ENCODE measurements around the gene SEMA3G.
A peak's percentile ranks its signal among the peaks of the same experiment; 100 is the strongest.

Gene SEMA3G

GRCh38 chr3:52452126-52452525 is 7.2 kb upstream of the SEMA3G start:
- no peak for DNase-seq (ENCODE audit: low read depth)
- TF ChIP-seq, protein P1, sequence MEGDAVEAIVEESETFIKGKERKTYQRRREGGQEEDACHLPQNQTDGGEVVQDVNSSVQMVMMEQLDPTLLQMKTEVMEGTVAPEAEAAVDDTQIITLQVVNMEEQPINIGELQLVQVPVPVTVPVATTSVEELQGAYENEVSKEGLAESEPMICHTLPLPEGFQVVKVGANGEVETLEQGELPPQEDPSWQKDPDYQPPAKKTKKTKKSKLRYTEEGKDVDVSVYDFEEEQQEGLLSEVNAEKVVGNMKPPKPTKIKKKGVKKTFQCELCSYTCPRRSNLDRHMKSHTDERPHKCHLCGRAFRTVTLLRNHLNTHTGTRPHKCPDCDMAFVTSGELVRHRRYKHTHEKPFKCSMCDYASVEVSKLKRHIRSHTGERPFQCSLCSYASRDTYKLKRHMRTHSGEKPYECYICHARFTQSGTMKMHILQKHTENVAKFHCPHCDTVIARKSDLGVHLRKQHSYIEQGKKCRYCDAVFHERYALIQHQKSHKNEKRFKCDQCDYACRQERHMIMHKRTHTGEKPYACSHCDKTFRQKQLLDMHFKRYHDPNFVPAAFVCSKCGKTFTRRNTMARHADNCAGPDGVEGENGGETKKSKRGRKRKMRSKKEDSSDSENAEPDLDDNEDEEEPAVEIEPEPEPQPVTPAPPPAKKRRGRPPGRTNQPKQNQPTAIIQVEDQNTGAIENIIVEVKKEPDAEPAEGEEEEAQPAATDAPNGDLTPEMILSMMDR (IDR thresholded peaks at IDR 0.05; ENCODE audit: low read depth, low read length, missing control alignments): no peak

GRCh38 chr3:52451237-52452083 is 6.6 kb upstream of the SEMA3G start:
- H3K4me3 ChIP-seq (ENCODE audit: low read depth, low read length): no peak overlapping the region
- no peak for DNase-seq (ENCODE audit: low read depth)

More at GRCh38 chr3:52452126-52452525, 7.2 kb upstream of the SEMA3G start:
- H3K4me3 ChIP-seq (ENCODE audit: low read depth, low read length): no peak overlapping the region

GRCh38 chr3:52450489-52451236 is 5.8 kb upstream of the SEMA3G start:
- no peak for DNase-seq (ENCODE audit: low read depth)
- no peak overlapping the region for H3K4me3 ChIP-seq (ENCODE audit: low read depth, low read length)
- TF ChIP-seq, protein P1 (IDR thresholded peaks at IDR 0.05; ENCODE audit: low read depth, low read length, missing control alignments): no peak

More at GRCh38 chr3:52451237-52452083, 6.6 kb upstream of the SEMA3G start:
- TF ChIP-seq, protein P1 (IDR thresholded peaks at IDR 0.05; ENCODE audit: low read depth, low read length, missing control alignments): peak; percentile 30

- H3K4me3 ChIP-seq (ENCODE audit: low read depth, low read length): no peak overlapping the region
- TF ChIP-seq, protein P1 (IDR thresholded peaks at IDR 0.05; ENCODE audit: low read depth, low read length, missing control alignments): no peak
- no peak for DNase-seq (ENCODE audit: low read depth)
Measured at GRCh38 chr3:52447512-52448355, 2.8 kb upstream of the SEMA3G start.

- TF ChIP-seq, protein P1 (IDR thresholded peaks at IDR 0.05; ENCODE audit: low read depth, low read length, missing control alignments): peak; percentile 100
- no peak for DNase-seq (ENCODE audit: low read depth)
Measured at GRCh38 chr3:52446631-52447511, 2.0 kb upstream of the SEMA3G start.

DNA sequence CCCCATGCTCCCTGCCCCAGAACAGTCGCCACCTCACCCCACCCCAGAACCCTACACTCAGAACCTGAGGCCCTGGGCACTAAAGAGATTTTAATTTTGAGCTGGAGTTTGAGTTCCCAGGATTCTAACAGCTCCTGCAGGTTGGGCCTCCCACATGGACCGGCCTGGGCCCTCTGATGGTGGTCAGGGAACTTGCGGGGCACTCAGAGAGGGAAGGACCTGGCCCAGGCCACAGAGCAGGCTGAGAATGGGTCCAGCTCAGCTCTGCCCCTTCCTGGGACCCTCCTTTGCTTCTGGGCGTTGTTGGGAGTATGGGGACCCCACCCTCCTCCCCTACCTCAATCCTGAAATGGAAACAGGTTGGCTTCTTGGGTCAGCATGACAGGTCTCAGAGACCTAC is 1.1 kb upstream of the SEMA3G start:
- H3K4me3 ChIP-seq (ENCODE audit: low read depth, low read length): no peak overlapping the region
- TF ChIP-seq, protein P1 (IDR thresholded peaks at IDR 0.05; ENCODE audit: low read depth, low read length, missing control alignments): no peak
- no peak for DNase-seq (ENCODE audit: low read depth)

More at GRCh38 chr3:52446631-52447511, 2.0 kb upstream of the SEMA3G start:
- no peak overlapping the region for H3K4me3 ChIP-seq (ENCODE audit: low read depth, low read length)
